Trophoblast cell (in vitro differentiated cells and primary cell): ENCODE results near the gene NCF1.
"Not testable (repeated sequence)": the region's sequence is repeated elsewhere in the genome, so short reads cannot be mapped to it uniquely, and the experiment has no call there.

Source experiments
- DNase-seq, 2 donors: peaks; one replicate each; pipeline ENCODE4 v3.0.0-alpha.2; 2016
- H2AFZ ChIP-seq: 2 replicates; pipeline ENCODE4 v1.6.1; 2013; ENCODE audit warnings: low read length, moderate library complexity, mild to moderate bottlenecking; ENCODE audit not compliant: insufficient read depth, poor library complexity
- H2AK5ac ChIP-seq: 2 replicates; pipeline ENCODE4 v1.6.1; 2013; ENCODE audit warnings: mild to moderate bottlenecking, low read length
- H2BK120ac ChIP-seq: 2 replicates; pipeline ENCODE4 v1.6.1; 2013; ENCODE audit warnings: low read length, mild to moderate bottlenecking, moderate library complexity; ENCODE audit not compliant: insufficient read depth, poor library complexity
- H2BK12ac ChIP-seq: 2 replicates; pipeline ENCODE4 v1.6.1; 2013; ENCODE audit warnings: mild to moderate bottlenecking, low read length, moderate library complexity
- H2BK5ac ChIP-seq: 2 replicates; pipeline ENCODE4 v1.6.1; 2013; ENCODE audit warnings: low read length, low read depth, moderate library complexity, mild to moderate bottlenecking; ENCODE audit not compliant: poor library complexity
- H3K14ac ChIP-seq: 2 replicates; pipeline ENCODE4 v1.6.1; 2013; ENCODE audit warnings: mild to moderate bottlenecking, low read length
- H3K18ac ChIP-seq: 2 replicates; pipeline ENCODE4 v1.6.1; 2013; ENCODE audit warnings: mild to moderate bottlenecking, low read length
- H3K23ac ChIP-seq: 2 replicates; pipeline ENCODE4 v1.6.1; 2013; ENCODE audit warnings: low read length
- H3K27ac ChIP-seq: 2 replicates; pipeline ENCODE4 v1.5.1; 2013; ENCODE audit warnings: low read depth, mild to moderate bottlenecking, inconsistent platforms, low read length, moderate library complexity
- H3K27me3 ChIP-seq: 2 replicates; pipeline ENCODE4 v1.6.1; 2013; ENCODE audit warnings: inconsistent platforms, mild to moderate bottlenecking, low read length, moderate library complexity; ENCODE audit not compliant: insufficient read depth
- H3K36me3 ChIP-seq, 2 experiments: 1 replicate in 1 of 2; 2 replicates in 1 of 2; pipeline ENCODE4 v1.6.1; 2013; ENCODE audit warnings: low read length in 2 of 2, mild to moderate bottlenecking in 2 of 2, moderate library complexity in 1 of 2; ENCODE audit not compliant: insufficient read depth in 2 of 2, control insufficient read depth in 1 of 2
- H3K4ac ChIP-seq: 2 replicates; pipeline ENCODE4 v1.6.1; 2013; ENCODE audit warnings: low read depth, mild to moderate bottlenecking, low read length, moderate library complexity
- H3K4me1 ChIP-seq, 2 experiments: 1 replicate in 1 of 2; 2 replicates in 1 of 2; pipeline ENCODE4 v1.6.1; 2013; ENCODE audit warnings: low read length in 2 of 2, mild to moderate bottlenecking in 2 of 2, moderate library complexity in 1 of 2; ENCODE audit not compliant: insufficient read depth in 2 of 2, control insufficient read depth in 1 of 2
- H3K4me2 ChIP-seq: 2 replicates; pipeline ENCODE4 v1.6.1; 2013; ENCODE audit warnings: inconsistent platforms, mild to moderate bottlenecking, low read length, moderate library complexity
- H3K4me3 ChIP-seq: 2 replicates; pipeline ENCODE4 v1.5.1; 2013; ENCODE audit warnings: mild to moderate bottlenecking, low read depth, low read length, inconsistent platforms
- H3K79me1 ChIP-seq: one replicate; pipeline ENCODE4 v1.6.1; 2013; ENCODE audit warnings: low read length
- H3K79me2 ChIP-seq: 2 replicates; pipeline ENCODE4 v1.6.1; 2013; ENCODE audit warnings: low read length, mild to moderate bottlenecking; ENCODE audit not compliant: control insufficient read depth, insufficient read depth, poor library complexity
- H3K9ac ChIP-seq: 2 replicates; pipeline ENCODE4 v1.6.1; 2013; ENCODE audit warnings: mild to moderate bottlenecking, low read length
- H3K9me3 ChIP-seq: 2 replicates; pipeline ENCODE4 v1.6.1; 2013; ENCODE audit warnings: low read depth, mild to moderate bottlenecking, control low read depth, inconsistent platforms, low read length; ENCODE audit not compliant: insufficient read depth
- H4K12ac ChIP-seq: 2 replicates; pipeline ENCODE4 v1.6.1; 2013; ENCODE audit warnings: low read depth, mild to moderate bottlenecking, low read length, moderate library complexity
- H4K8ac ChIP-seq: 2 replicates; pipeline ENCODE4 v1.6.1; 2013; ENCODE audit warnings: low read depth, mild to moderate bottlenecking, low read length, moderate library complexity
- H4K91ac ChIP-seq: one replicate; pipeline ENCODE4 v1.6.1; 2013; ENCODE audit warnings: low read depth, mild to moderate bottlenecking, low read length, moderate library complexity
- WGBS: extraction: QIAGEN DNeasy Blood & Tissue Kit; methylation state at CpG from one replicate; pipeline ENCODE4 v1.1.7; 2013; ENCODE audit warnings: missing lambda C conversion rate; ENCODE audit not compliant: insufficient read length, insufficient coverage; ENCODE audit errors: extremely low coverage; 5-methylcytosine and 5-hydroxymethylcytosine counted together

The NCF1 gene

GRCh38 chr7:74730186-74730585 lies 43.6 kb upstream of the NCF1 start:
- H3K79me2 ChIP-seq, H3K14ac ChIP-seq, H2BK120ac ChIP-seq, H3K36me3 ChIP-seq, H2BK12ac ChIP-seq, H2AFZ ChIP-seq, H4K8ac ChIP-seq, H3K27ac ChIP-seq, H4K12ac ChIP-seq, H3K27me3 ChIP-seq, H3K4me3 ChIP-seq, DNase-seq, H3K4me1 ChIP-seq, H3K23ac ChIP-seq, H3K9ac ChIP-seq, H3K4ac ChIP-seq, H3K18ac ChIP-seq, H3K4me2 ChIP-seq, H4K91ac ChIP-seq, H2AK5ac ChIP-seq, H2BK5ac ChIP-seq, H3K79me1 ChIP-seq, H3K9me3 ChIP-seq: not testable (repeated sequence)
- WGBS, result no CpG with 5 or more reads among the region's 5 CpGs

DNA sequence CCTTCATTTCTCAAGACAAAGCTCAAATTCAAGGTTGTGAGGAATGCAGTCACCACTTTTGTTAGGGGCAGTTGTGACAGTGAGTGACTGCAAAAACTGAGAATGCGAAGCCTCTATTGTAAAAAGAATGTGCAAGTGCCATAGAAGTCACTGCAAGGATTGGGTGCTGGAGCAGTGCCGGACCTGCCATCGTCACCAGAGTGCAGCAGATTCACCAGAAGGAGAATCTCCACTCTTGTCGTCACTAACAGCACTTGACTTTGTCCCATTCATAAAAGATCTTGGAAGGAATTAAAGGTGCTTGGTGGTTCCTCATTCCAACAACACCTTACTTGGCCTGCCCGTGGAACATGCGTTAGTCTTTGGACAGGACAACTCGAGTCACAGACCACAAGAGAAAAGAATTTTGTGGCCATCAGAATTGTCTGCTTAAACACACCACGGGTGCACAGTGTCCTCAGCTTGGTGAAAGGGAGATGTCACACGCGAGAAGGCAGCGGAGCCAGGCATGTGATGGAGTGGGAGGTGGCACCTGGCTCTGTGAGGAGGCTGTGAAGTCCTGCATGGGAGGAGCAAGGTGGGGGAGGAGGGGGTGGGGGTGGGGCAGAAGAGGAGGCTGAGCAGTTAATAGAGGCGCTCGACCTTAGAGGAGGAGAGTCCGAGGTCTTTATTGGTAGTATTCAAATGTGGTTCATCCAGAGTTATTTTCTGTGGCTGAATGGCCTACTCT lies 33.7 kb upstream of the NCF1 start:
- not testable (repeated sequence) for H4K12ac ChIP-seq, H2BK5ac ChIP-seq, H4K91ac ChIP-seq, H3K27ac ChIP-seq, H2AFZ ChIP-seq, DNase-seq, H2BK12ac ChIP-seq, H3K14ac ChIP-seq, H3K9ac ChIP-seq, H3K4me1 ChIP-seq, H3K23ac ChIP-seq, H3K4ac ChIP-seq, H2AK5ac ChIP-seq, H3K27me3 ChIP-seq, H3K79me2 ChIP-seq, H2BK120ac ChIP-seq, H3K36me3 ChIP-seq, H3K18ac ChIP-seq, H3K9me3 ChIP-seq, H3K79me1 ChIP-seq, H3K4me2 ChIP-seq, H4K8ac ChIP-seq, H3K4me3 ChIP-seq
- no CpG with 5 or more reads among the region's 14 CpGs for WGBS

DNA sequence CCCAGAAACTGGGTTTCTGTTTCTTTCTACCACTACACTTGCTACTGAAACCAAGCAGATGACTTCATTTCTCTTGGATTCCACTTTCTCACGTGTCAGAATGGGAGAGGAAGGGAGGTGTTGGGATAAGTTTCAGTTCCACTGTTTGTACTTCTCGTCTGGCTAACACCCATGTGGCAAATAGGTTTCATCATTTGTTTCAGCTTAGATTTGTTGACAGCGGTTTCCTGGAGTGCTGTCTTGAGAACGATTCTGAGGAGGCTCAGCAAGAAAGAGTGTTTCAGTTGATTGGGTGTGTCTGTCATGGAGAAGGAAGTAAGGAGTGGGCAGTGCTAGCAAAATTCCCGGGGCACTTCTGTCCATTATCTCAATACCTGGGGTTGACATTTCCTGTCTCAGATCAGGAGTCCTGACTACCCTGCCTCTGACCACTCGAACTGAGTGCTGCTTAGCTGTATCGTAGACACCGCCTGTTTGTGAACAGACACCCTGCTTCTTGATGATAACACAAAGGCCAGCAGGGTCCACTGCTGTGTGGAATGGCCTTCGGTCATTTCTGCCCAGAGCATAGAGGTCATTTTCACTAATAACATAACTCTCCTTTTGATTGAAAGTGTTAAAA lies 29.8 kb upstream of the NCF1 start:
- not testable (repeated sequence) for H3K4me3 ChIP-seq, H3K79me1 ChIP-seq, H2BK5ac ChIP-seq, H3K36me3 ChIP-seq, H3K18ac ChIP-seq, H3K27ac ChIP-seq, H3K4me2 ChIP-seq, H4K91ac ChIP-seq, H2BK120ac ChIP-seq, DNase-seq, H3K23ac ChIP-seq, H3K9ac ChIP-seq, H3K14ac ChIP-seq, H3K4me1 ChIP-seq, H2BK12ac ChIP-seq, H2AK5ac ChIP-seq, H4K8ac ChIP-seq, H3K9me3 ChIP-seq, H4K12ac ChIP-seq, H3K79me2 ChIP-seq, H3K27me3 ChIP-seq, H3K4ac ChIP-seq, H2AFZ ChIP-seq
- no CpG with 5 or more reads among the region's 9 CpGs for WGBS

GRCh38 chr7:74753921-74754482 lies 19.8 kb upstream of the NCF1 start:
- not testable (repeated sequence) for H4K91ac ChIP-seq, H3K9ac ChIP-seq, H3K9me3 ChIP-seq, H4K12ac ChIP-seq, H2BK120ac ChIP-seq, H3K79me2 ChIP-seq, H3K79me1 ChIP-seq, H3K4me1 ChIP-seq, H3K14ac ChIP-seq, H3K23ac ChIP-seq, H2AK5ac ChIP-seq, H2BK5ac ChIP-seq, H3K4me2 ChIP-seq, H3K36me3 ChIP-seq, H3K4me3 ChIP-seq, DNase-seq, H3K18ac ChIP-seq, H2BK12ac ChIP-seq, H2AFZ ChIP-seq, H3K4ac ChIP-seq, H4K8ac ChIP-seq, H3K27me3 ChIP-seq, H3K27ac ChIP-seq
- WGBS, result no CpG with 5 or more reads among the region's 9 CpGs
